Testis (tissue), 3 donors: ENCODE measurements around the gene HPSE2. TPM values are rescaled to one million over a fixed set of nuclear protein-coding genes. Genes with fewer than 3 reads are reported as not detected.

Experiments used
- DNase-seq: peaks from one replicate; pipeline ENCODE4 v3.0.0-alpha.2; 2019
- H3K27ac ChIP-seq, 2 donors: fragments of 200-600 bp; sonication (generic); one replicate each; pipeline ENCODE4 v1.5.1; 2019
- H3K27me3 ChIP-seq: fragments of 200-600 bp; sonication (generic); one replicate; pipeline ENCODE4 v1.5.1; 2019
- H3K36me3 ChIP-seq: fragments of 200-600 bp; sonication (generic); one replicate; pipeline ENCODE4 v1.5.1; 2017; ENCODE audit warnings: low read depth; ENCODE audit errors: missing control alignments
- H3K4me1 ChIP-seq: fragments of 200-600 bp; sonication (generic); one replicate; pipeline ENCODE4 v1.5.1; 2019
- H3K4me3 ChIP-seq, 2 donors: fragments of 200-600 bp; sonication (generic); one replicate each; pipeline ENCODE4 v1.5.1; 2017 to 2019
- H3K9me3 ChIP-seq: fragments of 200-600 bp; sonication (generic); one replicate; pipeline ENCODE4 v1.5.1; 2017
- POLR2A ChIP-seq: fragments of 450-650 bp; IDR thresholded peaks from one replicate; pipeline ENCODE4 v1.6.1; 2017; ENCODE audit warnings: antibody characterized with exemption, mild to moderate bottlenecking, moderate library complexity
- WGBS, 2 donors: methylation state at CpG; one replicate each; pipeline ENCODE4 v1.1.5; 2018; 5-methylcytosine and 5-hydroxymethylcytosine counted together
- intact Hi-C: fragments of 100-400 bp; cut with DNase I; formaldehyde crosslinking; loops from one replicate; pipeline ENCODE4 v1.15.1; 2023; ENCODE audit warnings: low total_unique reads
- polyA plus RNA-seq: library from polyadenylated mRNA; stranded (reverse); fragments of 350-450 nt; fragmentation: Illumina TruSeq; extraction: RNeasy Lipid Tissue Mini Kit (QIAGEN cat#74804); gene quantifications from one replicate; pipeline ENCODE4 v1.2.3, GENCODE V29; 2014; ENCODE audit warnings: low read depth, low replicate concordance; ENCODE audit not compliant: insufficient read depth
- total RNA-seq, 2 donors: library from RNA; depleted of rRNA; stranded (reverse); fragments of >200 nt; gene quantifications; one replicate each; pipeline ENCODE4 v1.2.3, GENCODE V29; 2016
- TF ChIP-seq, protein P1 (sequence below), 3 experiments: fragments of 450-650 bp in 2 of 3; fragments of 200-600 bp in 1 of 3; sonication (generic) in 1 of 3; IDR thresholded peaks; one replicate each; pipeline ENCODE4 v1.5.1; 2016 to 2019; ENCODE audit warnings: antibody characterized with exemption in 3 of 3, mild to moderate bottlenecking in 2 of 3, moderate library complexity in 1 of 3

HPSE2 gene
- total and polyA plus RNA-seq, 3 donors from 2014 or later, result 1.7 to 4.1 (median 2.5) TPM

DNA sequence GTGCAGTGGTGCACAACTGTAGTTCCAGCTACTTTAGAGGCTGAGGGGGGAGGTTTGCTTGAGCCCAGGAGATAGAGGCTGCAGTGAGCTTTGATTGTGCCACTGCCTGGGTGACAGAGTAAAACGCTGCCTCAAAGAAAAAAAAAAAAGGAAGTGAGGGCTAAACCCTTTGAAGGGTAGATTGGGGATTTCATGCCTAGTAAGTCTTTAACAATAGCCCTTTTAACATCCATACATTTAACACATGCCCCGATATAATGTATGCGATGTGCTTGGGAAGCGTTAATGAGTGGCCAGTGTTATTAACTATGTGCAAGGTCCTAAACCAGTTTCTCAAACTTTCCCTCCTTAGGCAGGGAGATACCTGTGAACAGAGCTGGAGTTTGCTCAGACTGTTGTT is 559.8 kb downstream of the HPSE2 start:
- Histone ChIP-seq H3K4me1 (no peaks in the 10 kb centered on the region), H3K27me3 (no peaks in the 10 kb centered on the region), H3K9me3 (no peaks in the 10 kb centered on the region), H3K27ac (no peak overlapping the region), H3K36me3 (no peaks in the 10 kb centered on the region), H3K4me3 (no peak overlapping the region)
- no peak for TF ChIP-seq POLR2A
- TF ChIP-seq, protein P1, sequence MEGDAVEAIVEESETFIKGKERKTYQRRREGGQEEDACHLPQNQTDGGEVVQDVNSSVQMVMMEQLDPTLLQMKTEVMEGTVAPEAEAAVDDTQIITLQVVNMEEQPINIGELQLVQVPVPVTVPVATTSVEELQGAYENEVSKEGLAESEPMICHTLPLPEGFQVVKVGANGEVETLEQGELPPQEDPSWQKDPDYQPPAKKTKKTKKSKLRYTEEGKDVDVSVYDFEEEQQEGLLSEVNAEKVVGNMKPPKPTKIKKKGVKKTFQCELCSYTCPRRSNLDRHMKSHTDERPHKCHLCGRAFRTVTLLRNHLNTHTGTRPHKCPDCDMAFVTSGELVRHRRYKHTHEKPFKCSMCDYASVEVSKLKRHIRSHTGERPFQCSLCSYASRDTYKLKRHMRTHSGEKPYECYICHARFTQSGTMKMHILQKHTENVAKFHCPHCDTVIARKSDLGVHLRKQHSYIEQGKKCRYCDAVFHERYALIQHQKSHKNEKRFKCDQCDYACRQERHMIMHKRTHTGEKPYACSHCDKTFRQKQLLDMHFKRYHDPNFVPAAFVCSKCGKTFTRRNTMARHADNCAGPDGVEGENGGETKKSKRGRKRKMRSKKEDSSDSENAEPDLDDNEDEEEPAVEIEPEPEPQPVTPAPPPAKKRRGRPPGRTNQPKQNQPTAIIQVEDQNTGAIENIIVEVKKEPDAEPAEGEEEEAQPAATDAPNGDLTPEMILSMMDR (IDR thresholded peaks at IDR 0.05), result no peak
- no peak for DNase-seq
- intact Hi-C loops, result no loop called here
- 87 to 88% methylated on average over 4 of the region's 4 CpGs for WGBS, 2 donors

DNA sequence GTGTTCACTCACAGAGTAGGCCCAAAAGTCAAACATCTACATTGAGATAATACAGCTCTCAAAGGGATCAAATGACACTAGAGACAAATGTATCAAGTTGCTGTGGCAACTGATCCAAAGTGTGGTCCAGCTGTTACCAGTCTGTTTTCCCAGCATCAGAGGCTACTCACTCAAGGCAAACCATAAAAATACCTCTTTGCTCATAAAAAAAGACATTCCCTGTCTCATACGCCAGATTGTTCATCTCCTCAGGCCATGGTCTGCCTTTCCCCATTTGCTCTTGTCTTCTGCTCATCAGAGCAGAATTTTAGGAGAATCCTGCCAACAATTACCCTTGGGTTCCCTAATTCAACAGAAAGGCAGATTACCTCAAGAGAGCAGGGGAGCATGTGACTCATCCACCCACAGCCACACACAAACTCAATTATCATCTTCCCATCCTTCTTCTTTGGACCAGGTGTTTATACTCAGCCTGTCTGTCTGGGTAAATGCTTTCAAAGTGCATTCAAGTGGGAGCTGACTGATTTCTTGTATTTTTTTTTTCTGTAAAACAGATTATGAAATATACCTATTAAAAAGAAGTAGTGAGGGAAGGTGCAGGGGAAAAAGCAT is 562.4 kb downstream of the HPSE2 start:
- TF ChIP-seq POLR2A, result no peak
- TF ChIP-seq, protein P1 (IDR thresholded peaks at IDR 0.05), result no peak
- intact Hi-C loops, result no loop called here
- no peaks in the 10 kb centered on the region for H3K4me1 ChIP-seq
- 71 to 81% methylated on average over 1 of the region's 1 CpG for WGBS, 2 donors
- no peaks in the 10 kb centered on the region for H3K27me3 ChIP-seq
- DNase-seq, result no peak
- no peak overlapping the region for H3K4me3 ChIP-seq
- no peak overlapping the region for H3K27ac ChIP-seq
- no peaks in the 10 kb centered on the region for H3K36me3 ChIP-seq
- no peaks in the 10 kb centered on the region for H3K9me3 ChIP-seq

DNA sequence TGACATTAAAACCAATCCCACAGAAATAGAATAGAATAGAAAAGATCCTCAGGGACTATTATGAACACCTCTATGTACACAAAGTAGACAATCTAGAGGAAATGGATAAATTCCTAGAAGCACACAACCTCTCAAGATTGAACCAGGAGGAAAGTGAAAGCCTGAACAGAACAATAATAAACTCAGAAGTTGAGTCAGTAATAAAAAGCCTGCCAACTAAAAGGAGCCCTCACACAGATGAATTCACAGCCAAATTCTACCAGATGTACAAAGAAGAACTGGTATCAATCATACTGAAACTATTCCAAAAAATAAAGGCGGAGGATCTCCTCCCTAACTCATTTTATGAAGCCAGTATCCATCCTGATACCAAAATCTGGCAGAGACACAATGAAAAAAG is 568.6 kb downstream of the HPSE2 start:
- TF ChIP-seq, protein P1 (IDR thresholded peaks at IDR 0.05), result no peak
- no peak for TF ChIP-seq POLR2A
- H3K36me3 ChIP-seq, result no peaks in the 10 kb centered on the region
- 65 to 68% methylated on average over 1 of the region's 1 CpG for WGBS, 2 donors
- no peaks in the 10 kb centered on the region for H3K9me3 ChIP-seq
- intact Hi-C loops, result no loop called here
- no peak for DNase-seq
- no peak overlapping the region for H3K4me3 ChIP-seq
- no peaks in the 10 kb centered on the region for H3K4me1 ChIP-seq
- H3K27ac ChIP-seq, result no peak overlapping the region
- no peaks in the 10 kb centered on the region for H3K27me3 ChIP-seq

DNA sequence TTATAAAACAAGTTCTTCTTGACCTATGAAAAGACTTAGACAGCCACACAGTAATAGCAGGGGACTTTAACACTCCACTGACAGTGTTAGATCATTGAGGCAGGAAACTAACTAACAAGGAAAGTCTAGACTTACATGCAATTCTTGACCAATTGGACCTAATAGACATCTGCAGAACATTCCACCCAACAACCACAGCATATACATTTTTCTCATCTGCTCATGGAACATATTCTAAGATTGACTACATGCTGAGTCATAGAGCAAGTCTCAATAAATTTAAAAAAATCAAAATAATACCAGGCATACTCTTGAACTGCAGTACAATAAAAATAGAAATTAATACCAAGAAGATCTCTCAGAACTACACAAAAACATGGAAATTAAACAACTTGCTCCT is 569.4 kb downstream of the HPSE2 start:
- Histone ChIP-seq H3K4me1 (no peaks in the 10 kb centered on the region), H3K9me3 (no peaks in the 10 kb centered on the region), H3K36me3 (no peaks in the 10 kb centered on the region), H3K4me3 (no peak overlapping the region), H3K27ac (no peak overlapping the region), H3K27me3 (no peaks in the 10 kb centered on the region)
- TF ChIP-seq POLR2A, result no peak
- TF ChIP-seq, protein P1 (IDR thresholded peaks at IDR 0.05), result no peak
- intact Hi-C loops, result no loop called here
- DNase-seq, result no peak

DNA sequence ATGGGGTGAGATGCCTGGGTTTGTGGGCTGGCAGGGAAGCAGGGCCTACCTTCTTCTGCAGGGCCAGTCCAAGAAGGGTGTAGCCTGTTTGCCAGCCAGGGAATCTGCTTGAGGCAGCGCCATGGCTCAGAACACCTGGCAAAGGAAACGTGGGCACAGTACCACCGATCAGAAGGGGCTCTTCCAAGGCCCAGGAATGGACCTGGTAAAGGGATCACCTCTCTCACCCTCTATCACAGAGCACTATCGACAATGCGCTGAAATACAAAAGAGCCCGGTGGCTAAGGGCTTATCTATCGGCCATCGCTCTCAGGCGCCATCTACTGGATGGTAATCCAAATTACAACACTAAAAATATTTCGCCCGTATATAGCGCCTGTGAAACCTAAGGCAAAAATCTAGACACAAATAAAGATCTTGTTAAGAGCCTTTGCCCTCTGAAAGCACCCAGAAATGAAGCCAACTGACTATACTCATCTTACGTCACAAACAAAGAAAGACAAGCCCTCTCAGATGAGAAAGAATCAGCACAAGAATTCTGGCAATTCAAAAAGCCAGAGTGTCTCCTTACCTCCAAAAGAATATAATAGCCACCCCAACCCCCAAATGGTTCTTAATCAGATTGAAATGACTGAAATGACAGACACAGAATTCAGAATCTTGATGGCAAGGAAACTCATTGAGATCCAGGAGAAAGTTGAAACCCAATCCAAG is 571.2 kb downstream of the HPSE2 start:
- peak; percentile 42 for DNase-seq
- no peaks in the 10 kb centered on the region for H3K4me1 ChIP-seq
- no peak overlapping the region for H3K27ac ChIP-seq
- no peaks in the 10 kb centered on the region for H3K9me3 ChIP-seq
- intact Hi-C loops, result no loop called here
- no peaks in the 10 kb centered on the region for H3K27me3 ChIP-seq
- no peaks in the 10 kb centered on the region for H3K36me3 ChIP-seq
- H3K4me3 ChIP-seq, result no peak overlapping the region
- no peak for TF ChIP-seq POLR2A
- TF ChIP-seq, protein P1 (IDR thresholded peaks at IDR 0.05), result peak in 2 of 3 experiments; percentile 61 to 62
- WGBS, 2 donors, result 34 to 46% methylated on average over 13 of the region's 13 CpGs
